Upper lobe of right lung (tissue), 1 donor: ENCODE measurements around the gene EXOC4. TPM values are rescaled to one million over a fixed set of nuclear protein-coding genes. Genes with fewer than 3 reads are reported as not detected.

Experiments used
- ATAC-seq: fragments of 200-7000 bp; cut with Tn5 transposase; one replicate; pipeline ENCODE4 v1.9.1; 2020; ENCODE audit warnings: mild to moderate bottlenecking, moderate library complexity
- DNase-seq: peaks from one replicate; pipeline ENCODE4 v3.0.0-alpha.2; 2020
- H3K27ac ChIP-seq: fragments of 200-600 bp; one replicate; pipeline ENCODE4 v1.8.0; 2022
- H3K27me3 ChIP-seq: fragments of 200-600 bp; one replicate; pipeline ENCODE4 v1.8.0; 2022; ENCODE audit warnings: mild to moderate bottlenecking
- H3K36me3 ChIP-seq: fragments of 200-600 bp; one replicate; pipeline ENCODE4 v1.8.0; 2022
- H3K4me1 ChIP-seq: fragments of 200-600 bp; one replicate; pipeline ENCODE4 v1.8.0; 2022
- H3K4me3 ChIP-seq: fragments of 200-600 bp; one replicate; pipeline ENCODE4 v1.8.0; 2022; ENCODE audit warnings: mild to moderate bottlenecking
- H3K9me3 ChIP-seq: fragments of 200-600 bp; one replicate; pipeline ENCODE4 v1.8.0; 2022
- intact Hi-C: fragments of 100-400 bp; cut with DNase I; formaldehyde crosslinking; loops from one replicate; pipeline ENCODE4 v1.11.0; 2022
- total RNA-seq: library from RNA; stranded (reverse); fragmentation: NEBNext Ultra II Directional; extraction: Animal tissue kit (Norgen Biotek cat#: 25700); gene quantifications from one replicate; pipeline ENCODE4 v1.2.1, GENCODE V29; 2021
- TF ChIP-seq, protein P1 (sequence below): fragments of 200-600 bp; IDR thresholded peaks from one replicate; pipeline ENCODE4 v1.8.0; 2022; ENCODE audit warnings: antibody characterized with exemption
- donor health status: DM: no; HTN: yes; CAD: no; lungs with severe emphysema.

Gene EXOC4
- total RNA-seq, 1 donor from 2014 or later = 73.5 TPM

DNA sequence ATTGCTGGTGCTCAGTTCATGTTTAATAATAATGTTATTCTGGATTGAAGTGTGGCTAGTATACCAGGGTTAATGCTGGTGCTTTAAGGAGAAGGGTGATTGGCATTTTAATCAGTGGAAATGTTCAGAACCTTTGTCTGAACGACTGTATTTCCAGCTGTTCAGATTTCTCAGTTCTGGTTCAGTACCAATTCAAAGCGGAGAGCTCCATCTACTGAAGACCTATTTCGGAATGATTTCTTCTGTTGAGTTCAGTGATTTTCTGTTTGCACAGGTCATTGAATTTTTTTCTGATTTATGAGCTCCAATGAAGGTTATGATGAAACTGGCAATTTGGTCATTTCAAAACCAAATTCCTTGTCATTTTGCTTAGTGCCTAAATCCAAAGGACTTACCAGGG lies 160.1 kb downstream of the EXOC4 start:
- Histone ChIP-seq H3K27me3 (no peaks in the 10 kb centered on the region), H3K27ac (no peak overlapping the region), H3K9me3 (no peaks in the 10 kb centered on the region), H3K36me3 (no peaks in the 10 kb centered on the region), H3K4me3 (no peak overlapping the region), H3K4me1 (no peaks in the 10 kb centered on the region)
- intact Hi-C loops = no loop called here
- TF ChIP-seq, protein P1, sequence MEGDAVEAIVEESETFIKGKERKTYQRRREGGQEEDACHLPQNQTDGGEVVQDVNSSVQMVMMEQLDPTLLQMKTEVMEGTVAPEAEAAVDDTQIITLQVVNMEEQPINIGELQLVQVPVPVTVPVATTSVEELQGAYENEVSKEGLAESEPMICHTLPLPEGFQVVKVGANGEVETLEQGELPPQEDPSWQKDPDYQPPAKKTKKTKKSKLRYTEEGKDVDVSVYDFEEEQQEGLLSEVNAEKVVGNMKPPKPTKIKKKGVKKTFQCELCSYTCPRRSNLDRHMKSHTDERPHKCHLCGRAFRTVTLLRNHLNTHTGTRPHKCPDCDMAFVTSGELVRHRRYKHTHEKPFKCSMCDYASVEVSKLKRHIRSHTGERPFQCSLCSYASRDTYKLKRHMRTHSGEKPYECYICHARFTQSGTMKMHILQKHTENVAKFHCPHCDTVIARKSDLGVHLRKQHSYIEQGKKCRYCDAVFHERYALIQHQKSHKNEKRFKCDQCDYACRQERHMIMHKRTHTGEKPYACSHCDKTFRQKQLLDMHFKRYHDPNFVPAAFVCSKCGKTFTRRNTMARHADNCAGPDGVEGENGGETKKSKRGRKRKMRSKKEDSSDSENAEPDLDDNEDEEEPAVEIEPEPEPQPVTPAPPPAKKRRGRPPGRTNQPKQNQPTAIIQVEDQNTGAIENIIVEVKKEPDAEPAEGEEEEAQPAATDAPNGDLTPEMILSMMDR = no peak
- no peak for DNase-seq
- no peak for ATAC-seq

DNA sequence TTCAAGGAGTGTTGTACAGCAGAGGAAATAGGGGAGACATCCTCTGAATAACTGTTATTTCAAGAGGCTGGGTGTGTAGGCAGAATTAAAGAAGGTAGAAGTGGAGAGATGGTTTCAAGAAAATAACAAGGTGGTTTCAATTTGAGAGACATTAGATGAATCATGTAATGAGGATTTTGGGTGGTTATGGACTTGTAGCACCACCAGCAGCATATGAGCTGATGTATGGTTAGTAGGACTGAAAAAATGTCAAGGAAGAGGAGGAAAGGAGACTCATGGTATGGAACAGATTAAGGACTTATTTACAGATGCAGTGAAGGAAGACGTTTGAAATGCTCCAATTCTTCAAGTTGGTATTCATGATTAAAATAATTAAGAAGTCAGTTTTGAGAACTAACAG lies 166.2 kb downstream of the EXOC4 start:
- DNase-seq (no peak), ATAC-seq (no peak)
- H3K4me3 ChIP-seq = no peak overlapping the region
- H3K4me1 ChIP-seq = no peaks in the 10 kb centered on the region
- H3K27me3 ChIP-seq = no peaks in the 10 kb centered on the region
- intact Hi-C loops = no loop called here
- no peaks in the 10 kb centered on the region for H3K36me3 ChIP-seq
- H3K27ac ChIP-seq = no peak overlapping the region
- TF ChIP-seq, protein P1 = no peak
- no peaks in the 10 kb centered on the region for H3K9me3 ChIP-seq

DNA sequence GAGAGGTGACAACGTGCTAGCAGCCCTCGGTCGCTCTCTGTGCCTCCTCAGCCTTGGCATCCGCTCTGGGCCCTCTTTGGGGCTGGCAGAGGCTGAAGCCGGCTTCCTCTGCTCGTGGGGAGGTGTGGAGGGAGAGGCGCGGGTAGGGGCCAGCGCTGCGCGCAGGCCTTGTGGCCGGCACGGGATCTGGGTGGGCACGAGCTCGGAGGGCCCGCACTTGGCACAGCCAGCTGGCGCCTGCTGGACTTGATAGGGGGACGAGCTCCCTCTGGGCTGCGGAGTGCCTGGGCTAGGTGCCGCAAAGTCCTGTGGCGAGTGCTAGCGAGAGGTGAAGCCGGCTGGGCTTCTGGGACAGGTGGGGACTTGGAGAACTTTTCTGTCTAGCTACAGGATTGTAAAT lies 170.7 kb downstream of the EXOC4 start:
- H3K4me1 ChIP-seq = no peaks in the 10 kb centered on the region
- TF ChIP-seq, protein P1 = no peak
- H3K9me3 ChIP-seq = no peaks in the 10 kb centered on the region
- no peaks in the 10 kb centered on the region for H3K27me3 ChIP-seq
- H3K4me3 ChIP-seq = no peak overlapping the region
- no peak overlapping the region for H3K27ac ChIP-seq
- H3K36me3 ChIP-seq = no peaks in the 10 kb centered on the region
- DNase-seq (peak; percentile 64), ATAC-seq (no peak)
- intact Hi-C loops = no loop called here

DNA sequence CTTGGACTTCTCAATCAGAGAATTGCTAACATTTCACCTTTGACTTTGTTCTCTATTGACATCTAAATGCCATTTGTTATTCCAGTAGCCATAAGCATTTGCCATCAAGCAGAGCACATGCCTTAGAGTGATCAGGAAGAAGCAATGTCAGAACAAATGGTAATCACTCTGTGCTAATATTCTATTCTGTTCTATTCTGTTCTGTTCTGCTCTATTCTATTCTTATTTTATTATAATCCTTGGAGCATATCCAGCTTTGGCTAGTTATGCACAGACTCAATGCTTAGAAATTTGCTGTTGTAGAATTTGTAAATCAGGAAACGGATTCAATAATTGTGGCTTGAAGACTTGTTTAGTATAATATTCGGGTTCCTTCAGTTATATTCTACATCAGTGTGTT lies 175.4 kb downstream of the EXOC4 start:
- no peaks in the 10 kb centered on the region for H3K36me3 ChIP-seq
- H3K27me3 ChIP-seq = no peaks in the 10 kb centered on the region
- intact Hi-C loops = no loop called here
- no peaks in the 10 kb centered on the region for H3K4me1 ChIP-seq
- no peaks in the 10 kb centered on the region for H3K9me3 ChIP-seq
- no peak overlapping the region for H3K4me3 ChIP-seq
- TF ChIP-seq, protein P1 = no peak
- ATAC-seq (no peak), DNase-seq (no peak)
- no peak overlapping the region for H3K27ac ChIP-seq

DNA sequence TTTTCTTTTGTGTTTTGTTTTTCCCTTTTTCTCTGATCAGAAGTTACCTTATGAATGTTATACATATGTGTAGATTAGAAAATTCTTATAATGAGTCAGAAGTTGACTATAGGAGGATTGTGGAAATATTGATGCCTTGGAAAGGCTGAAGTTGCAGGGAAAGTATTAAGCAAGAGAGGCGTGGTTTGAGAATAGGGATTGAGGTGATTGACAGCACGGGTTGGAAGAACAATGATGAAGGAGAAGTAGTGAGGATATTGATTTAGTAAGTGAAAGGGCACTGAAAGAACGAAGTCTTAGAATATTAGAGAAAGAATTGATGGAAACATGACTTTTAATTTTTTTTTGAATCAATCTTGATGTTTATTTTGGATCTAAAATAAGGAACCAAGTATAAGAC lies 176.0 kb downstream of the EXOC4 start:
- DNase-seq (no peak), ATAC-seq (no peak)
- no peaks in the 10 kb centered on the region for H3K27me3 ChIP-seq
- H3K4me1 ChIP-seq = no peaks in the 10 kb centered on the region
- H3K4me3 ChIP-seq = no peak overlapping the region
- no peaks in the 10 kb centered on the region for H3K36me3 ChIP-seq
- TF ChIP-seq, protein P1 = no peak
- no peak overlapping the region for H3K27ac ChIP-seq
- H3K9me3 ChIP-seq = no peaks in the 10 kb centered on the region
- intact Hi-C loops = no loop called here

DNA sequence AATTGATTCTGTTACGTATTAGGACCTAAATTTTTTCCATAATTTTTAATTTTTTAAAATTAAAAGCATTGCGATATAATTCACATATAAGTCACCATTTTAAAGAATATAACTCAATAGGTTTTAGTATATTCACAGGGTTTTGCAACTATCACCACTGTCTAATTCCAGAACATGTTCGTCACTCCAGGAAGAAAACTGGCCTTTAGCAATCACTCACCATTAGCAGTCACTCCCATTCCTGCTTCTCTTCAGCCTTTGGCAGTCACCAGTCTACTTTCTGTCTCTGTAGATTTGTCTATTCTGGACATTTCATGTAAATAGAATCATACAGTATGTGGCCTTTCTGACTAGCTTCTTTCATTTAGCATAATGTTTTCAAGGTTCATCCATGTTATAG lies 176.5 kb downstream of the EXOC4 start:
- Histone ChIP-seq H3K27me3 (no peaks in the 10 kb centered on the region), H3K27ac (no peak overlapping the region), H3K4me3 (no peak overlapping the region), H3K9me3 (no peaks in the 10 kb centered on the region), H3K36me3 (no peaks in the 10 kb centered on the region), H3K4me1 (no peaks in the 10 kb centered on the region)
- no peak for ATAC-seq
- intact Hi-C loops = no loop called here
- no peak for DNase-seq
- TF ChIP-seq, protein P1 = no peak
